Prostate gland (tissue), 2 donors: ENCODE data around the gene SIRT1. TPM values are rescaled to one million over a fixed set of nuclear protein-coding genes. Genes with fewer than 3 reads are reported as not detected.

Experiments used
- DNase-seq: peaks from one replicate; pipeline ENCODE4 v3.0.0-alpha.2; 2019; ENCODE audit warnings: low spot score
- H3K27ac ChIP-seq, 2 donors: fragments of 200-600 bp; sonication (generic); 2 replicates each; pipeline ENCODE4 v1.5.1; 2017 to 2019
- H3K27me3 ChIP-seq: fragments of 200-600 bp; sonication (generic); replicated peaks from 2 replicates; pipeline ENCODE4 v1.5.1; 2019; ENCODE audit not compliant: insufficient read depth
- H3K36me3 ChIP-seq, 2 donors: fragments of 200-600 bp; sonication (generic); 1 replicate in 1 of 2; 2 replicates in 1 of 2; pipeline versions ENCODE4 v1.5.1 to v1.8.1; 2017 to 2019
- H3K4me1 ChIP-seq: fragments of 200-600 bp; sonication (generic); replicated peaks from 2 replicates; pipeline ENCODE4 v1.5.1; 2019
- H3K4me3 ChIP-seq, 2 donors: fragments of 200-600 bp; sonication (generic); 2 replicates each; pipeline ENCODE4 v1.5.1; 2017 to 2019
- H3K9me3 ChIP-seq: fragments of 200-600 bp; sonication (generic); 2 replicates; pipeline ENCODE4 v1.5.1; 2017
- POLR2A ChIP-seq: fragments of 450-650 bp; IDR thresholded peaks from one replicate; pipeline ENCODE4 v1.6.1; 2016; ENCODE audit warnings: antibody characterized with exemption, mild to moderate bottlenecking
- POLR2AphosphoS5 ChIP-seq: sonication (generic); formaldehyde crosslinking; IDR thresholded peaks from one replicate; pipeline ENCODE4 v1.6.1; 2017; ENCODE audit warnings: antibody characterized with exemption
- WGBS: methylation state at CpG from one replicate; pipeline ENCODE4 v1.1.5; 2018; 5-methylcytosine and 5-hydroxymethylcytosine counted together
- intact Hi-C: fragments of 100-400 bp; cut with DNase I; formaldehyde crosslinking; loops from one replicate; pipeline ENCODE4 v1.14.2; 2022
- total RNA-seq, 2 donors: library from RNA; depleted of rRNA; stranded (reverse); fragments of >200 nt; gene quantifications; one replicate each; pipeline ENCODE4 v1.1.0, GENCODE V29; 2016
- TF ChIP-seq, protein P1 (sequence below), 4 experiments: fragments of 200-600 bp in 2 of 4; fragments of 450-650 bp in 2 of 4; sonication (generic) in 2 of 4; IDR thresholded peaks; 1 replicate in 3 of 4; 2 replicates in 1 of 4; pipeline ENCODE4 v1.5.1; 2016 to 2019; ENCODE audit warnings: antibody characterized with exemption in 4 of 4, mild to moderate bottlenecking in 2 of 4, moderate library complexity in 2 of 4

The SIRT1 gene
- total RNA-seq, 2 donors from 2014 or later: 22.0 to 46.2 TPM

- intact Hi-C loops: no loop called here
- no peaks in the 10 kb centered on the region for H3K9me3 ChIP-seq
- H3K36me3 ChIP-seq: no peaks in the 10 kb centered on the region
- TF ChIP-seq POLR2AphosphoS5: no peak
- TF ChIP-seq POLR2A: no peak
- H3K4me1 ChIP-seq: no peaks in the 10 kb centered on the region
- WGBS: 67% methylated on average over 1 of the region's 1 CpG
- H3K27me3 ChIP-seq: no peaks in the 10 kb centered on the region
- H3K4me3 ChIP-seq: no peak overlapping the region
- H3K27ac ChIP-seq: no peak overlapping the region
- no peak for DNase-seq
These were observed 33.2 kb downstream of the SIRT1 start for GRCh38 chr10:67917679-67918078.

DNA sequence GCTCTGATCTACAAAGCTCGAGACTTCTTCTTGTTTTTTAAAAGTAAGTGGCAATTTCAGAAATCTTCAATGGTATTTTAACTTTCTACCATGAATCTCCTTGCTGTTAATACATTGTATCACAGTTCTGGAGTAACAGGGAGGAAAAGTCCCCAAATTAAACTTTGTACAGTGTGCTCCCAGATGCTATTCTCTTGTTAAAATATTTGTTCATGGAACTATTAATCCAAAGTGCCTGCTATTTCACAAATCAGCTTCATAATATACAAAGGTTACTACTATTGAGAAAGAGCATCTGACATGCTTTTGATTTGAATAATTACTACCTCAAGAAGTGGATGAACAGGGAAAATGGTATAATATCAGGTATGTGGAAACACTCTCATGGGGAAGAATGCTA is 36.6 kb downstream of the SIRT1 start:
- intact Hi-C loops: no loop called here
- TF ChIP-seq POLR2AphosphoS5 (no peak), POLR2A (no peak)
- TF ChIP-seq, protein P1, sequence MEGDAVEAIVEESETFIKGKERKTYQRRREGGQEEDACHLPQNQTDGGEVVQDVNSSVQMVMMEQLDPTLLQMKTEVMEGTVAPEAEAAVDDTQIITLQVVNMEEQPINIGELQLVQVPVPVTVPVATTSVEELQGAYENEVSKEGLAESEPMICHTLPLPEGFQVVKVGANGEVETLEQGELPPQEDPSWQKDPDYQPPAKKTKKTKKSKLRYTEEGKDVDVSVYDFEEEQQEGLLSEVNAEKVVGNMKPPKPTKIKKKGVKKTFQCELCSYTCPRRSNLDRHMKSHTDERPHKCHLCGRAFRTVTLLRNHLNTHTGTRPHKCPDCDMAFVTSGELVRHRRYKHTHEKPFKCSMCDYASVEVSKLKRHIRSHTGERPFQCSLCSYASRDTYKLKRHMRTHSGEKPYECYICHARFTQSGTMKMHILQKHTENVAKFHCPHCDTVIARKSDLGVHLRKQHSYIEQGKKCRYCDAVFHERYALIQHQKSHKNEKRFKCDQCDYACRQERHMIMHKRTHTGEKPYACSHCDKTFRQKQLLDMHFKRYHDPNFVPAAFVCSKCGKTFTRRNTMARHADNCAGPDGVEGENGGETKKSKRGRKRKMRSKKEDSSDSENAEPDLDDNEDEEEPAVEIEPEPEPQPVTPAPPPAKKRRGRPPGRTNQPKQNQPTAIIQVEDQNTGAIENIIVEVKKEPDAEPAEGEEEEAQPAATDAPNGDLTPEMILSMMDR (IDR thresholded peaks at IDR 0.05): no peak
- no peaks in the 10 kb centered on the region for H3K9me3 ChIP-seq
- 76% methylated on average over 1 of the region's 1 CpG for WGBS
- no peak for DNase-seq
- H3K4me3 ChIP-seq: no peak overlapping the region
- H3K27ac ChIP-seq: no peak overlapping the region
- no peaks in the 10 kb centered on the region for H3K27me3 ChIP-seq
- no peaks in the 10 kb centered on the region for H3K36me3 ChIP-seq
- no peaks in the 10 kb centered on the region for H3K4me1 ChIP-seq

GRCh38 chr10:67923551-67923950 is 39.1 kb downstream of the SIRT1 start:
- TF ChIP-seq POLR2A: no peak
- no peaks in the 10 kb centered on the region for H3K36me3 ChIP-seq
- DNase-seq: no peak
- H3K4me1 ChIP-seq: no peaks in the 10 kb centered on the region
- no peak overlapping the region for H3K4me3 ChIP-seq
- 97% methylated on average over 5 of the region's 5 CpGs for WGBS
- H3K27ac ChIP-seq: no peak overlapping the region
- no peaks in the 10 kb centered on the region for H3K9me3 ChIP-seq
- intact Hi-C loops: no loop called here
- no peaks in the 10 kb centered on the region for H3K27me3 ChIP-seq

DNA sequence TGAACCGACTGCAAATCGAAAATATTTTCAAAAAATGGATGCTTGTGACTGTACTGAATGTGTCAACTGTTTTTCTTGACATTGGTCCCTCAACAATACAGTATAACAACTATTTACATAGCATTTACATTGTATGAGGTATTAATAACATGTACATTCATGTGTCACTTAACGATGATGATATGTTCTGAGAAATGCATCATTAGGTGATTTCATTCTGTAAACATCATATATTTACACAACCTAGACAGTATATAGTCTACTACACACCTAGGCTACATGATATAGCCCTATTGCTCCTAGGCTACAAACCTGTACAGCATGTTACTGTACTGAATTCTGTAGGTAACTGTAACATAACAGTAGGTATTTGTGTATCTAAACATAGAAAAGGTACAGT is 39.7 kb downstream of the SIRT1 start:
- TF ChIP-seq POLR2AphosphoS5 (no peak), POLR2A (no peak)
- TF ChIP-seq, protein P1 (IDR thresholded peaks at IDR 0.05): no peak
- H3K27me3 ChIP-seq: no peaks in the 10 kb centered on the region
- H3K27ac ChIP-seq: no peak overlapping the region
- H3K9me3 ChIP-seq: no peaks in the 10 kb centered on the region
- 95% methylated on average over 3 of the region's 3 CpGs for WGBS
- no peaks in the 10 kb centered on the region for H3K36me3 ChIP-seq
- H3K4me3 ChIP-seq: no peak overlapping the region
- intact Hi-C loops: no loop called here
- DNase-seq: no peak
- no peaks in the 10 kb centered on the region for H3K4me1 ChIP-seq

GRCh38 chr10:67925449-67926005 is 41.1 kb downstream of the SIRT1 start:
- H3K27me3 ChIP-seq: no peaks in the 10 kb centered on the region
- H3K4me1 ChIP-seq: no peaks in the 10 kb centered on the region
- no peak for DNase-seq
- TF ChIP-seq, protein P1 (IDR thresholded peaks at IDR 0.05): no peak
- TF ChIP-seq POLR2A: no peak
- TF ChIP-seq POLR2AphosphoS5: no peak
- intact Hi-C loops: no loop called here
- no peak overlapping the region for H3K4me3 ChIP-seq
- 86% methylated on average over 1 of the region's 1 CpG for WGBS
- no peak overlapping the region for H3K27ac ChIP-seq
- H3K9me3 ChIP-seq: no peaks in the 10 kb centered on the region
- no peaks in the 10 kb centered on the region for H3K36me3 ChIP-seq

GRCh38 chr10:67926951-67927350 is 42.5 kb downstream of the SIRT1 start:
- H3K36me3 ChIP-seq: no peaks in the 10 kb centered on the region
- no peak for DNase-seq
- WGBS: 98% methylated on average over 1 of the region's 1 CpG
- H3K27me3 ChIP-seq: no peaks in the 10 kb centered on the region
- H3K4me3 ChIP-seq: no peak overlapping the region
- intact Hi-C loops: no loop called here
- TF ChIP-seq POLR2A: no peak
- TF ChIP-seq POLR2AphosphoS5: no peak
- TF ChIP-seq, protein P1 (IDR thresholded peaks at IDR 0.05): no peak
- H3K9me3 ChIP-seq: no peaks in the 10 kb centered on the region
- H3K4me1 ChIP-seq: no peaks in the 10 kb centered on the region
- no peak overlapping the region for H3K27ac ChIP-seq
